GM12873 (cell line): ENCODE data around the gene WIPI1.

ENCODE experiments used
- CTCF ChIP-seq: IDR thresholded peaks from 2 replicates; pipeline ENCODE4 v1.5.1; 2012; ENCODE audit warnings: low read depth, mild to moderate bottlenecking, moderate library complexity, low read length, control low read depth; ENCODE audit not compliant: insufficient read depth; ENCODE audit errors: missing control alignments

Gene WIPI1

GRCh38 chr17:68389041-68389440 lies 68.3 kb downstream of the WIPI1 start:
- no peak for TF ChIP-seq CTCF

- TF ChIP-seq CTCF, result no peak
Observed at GRCh38 chr17:68387435-68388218, 69.7 kb downstream of the WIPI1 start.

GRCh38 chr17:68385490-68386215 lies 71.6 kb downstream of the WIPI1 start:
- no peak for TF ChIP-seq CTCF

- TF ChIP-seq CTCF, result no peak
Observed at GRCh38 chr17:68384941-68385340, 72.4 kb downstream of the WIPI1 start.

DNA sequence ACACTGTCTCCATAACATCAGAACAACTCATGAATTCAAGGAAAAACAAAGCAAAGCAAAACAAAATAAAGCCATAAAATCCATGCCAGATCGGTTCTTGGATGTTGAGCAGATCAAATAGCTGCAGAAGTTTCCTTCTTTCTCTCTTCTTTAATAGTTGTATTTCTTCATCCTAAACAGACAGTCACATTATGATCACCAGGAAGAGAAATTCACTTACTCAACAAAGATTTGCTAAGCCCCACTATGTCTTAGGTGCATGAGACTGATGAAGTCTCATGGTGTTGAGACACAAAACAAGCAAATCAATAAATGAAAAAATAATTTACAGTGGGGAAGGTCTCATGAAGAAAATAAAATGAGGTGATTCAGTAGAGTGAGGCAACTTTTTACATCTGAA lies 72.8 kb downstream of the WIPI1 start:
- TF ChIP-seq CTCF, result no peak

GRCh38 chr17:68383443-68384321 lies 73.6 kb downstream of the WIPI1 start:
- no peak for TF ChIP-seq CTCF

GRCh38 chr17:68383120-68383442 lies 74.2 kb downstream of the WIPI1 start:
- no peak for TF ChIP-seq CTCF
